A549 (cell line): ENCODE measurements around the gene DARS2. TPM values are rescaled to one million over a fixed set of nuclear protein-coding genes. Genes with fewer than 3 reads are reported as not detected.

Experiments used
- ATAC-seq, 2 experiments: fragments of 200-7000 bp in 1 of 2; fragments of >200 bp in 1 of 2; cut with Nextera tagmentation in 1 of 2; cut with Tn5 transposase in 1 of 2; 3 replicates each; pipeline versions ENCODE4 v1.8.0 to v1.9.1; 2018 to 2020; ENCODE audit warnings: mild to moderate bottlenecking in 1 of 2, moderate library complexity in 1 of 2
- CTCF ChIA-PET: fragments of 300-600 bp; sonication (Branson Sonifier 250); formaldehyde crosslinking; extraction: SDS; loops from one replicate; lab custom pipeline; 2021; ENCODE audit warnings: antibody characterized with exemption, inconsistent platforms; lab: Yijun Ruan, JAX
- POLR2A ChIA-PET: fragments of 350-600 bp; formaldehyde crosslinking; extraction: SDS; loops from one replicate; lab custom pipeline; 2021; ENCODE audit warnings: antibody characterized with exemption, inconsistent platforms; lab: Yijun Ruan, JAX
- DNase-seq, 2 experiments: peaks; one replicate each; pipeline versions ENCODE4 v3.0.0 to v3.0.0-alpha.2; 2011 to 2016; ENCODE audit warnings: low read depth in 1 of 2, low spot score in 1 of 2
- FAIRE-seq: peaks from 2 replicates; lab custom pipeline; 2011; peaks lifted over from hg19 to GRCh38; lab: Jason Lieb, UNC
- H3K27ac ChIP-seq, 2 experiments: fragments of >200 bp; sonication (Bioruptor Twin); formaldehyde crosslinking; 3 replicates each; pipeline ENCODE4 v1.5.1; 2016 to 2017
- H3K4me1 ChIP-seq: fragments of >200 bp; sonication (Bioruptor Twin); formaldehyde crosslinking; 3 replicates; pipeline ENCODE4 v1.6.1; 2016
- H3K4me2 ChIP-seq: fragments of >200 bp; sonication (Bioruptor Twin); formaldehyde crosslinking; 3 replicates; pipeline ENCODE4 v1.6.1; 2016
- H3K4me3 ChIP-seq: fragments of >200 bp; sonication (Bioruptor Twin); formaldehyde crosslinking; 3 replicates; pipeline ENCODE4 v1.5.1; 2016
- H3K9me3 ChIP-seq: fragments of >200 bp; sonication (Bioruptor Twin); formaldehyde crosslinking; 3 replicates; pipeline ENCODE4 v1.6.1; 2016
- CBX8 ChIP-seq: fragments of 200-600 bp; sonication (generic); IDR thresholded peaks from 2 replicates; pipeline ENCODE4 v1.6.1; 2016
- CEBPB ChIP-seq, 2 experiments: fragments of >200 bp in 1 of 2; sonication (Bioruptor Twin) in 1 of 2; formaldehyde crosslinking in 1 of 2; IDR thresholded peaks; 2 replicates each; pipeline ENCODE4 v1.6.1; 2012 to 2016
- CHD2 ChIP-seq: fragments of 150-350 bp; IDR thresholded peaks from 2 replicates; pipeline ENCODE4 v1.6.1; 2014; ENCODE audit warnings: low read length; ENCODE audit not compliant: partially characterized antibody
- CHD4 ChIP-seq: fragments of 200-600 bp; sonication (generic); IDR thresholded peaks from 2 replicates; pipeline ENCODE4 v1.6.1; 2016; ENCODE audit warnings: antibody characterized with exemption, mild to moderate bottlenecking, borderline replicate concordance
- EP300 ChIP-seq, 2 experiments: fragments of >200 bp; sonication (Bioruptor Twin); formaldehyde crosslinking; IDR thresholded peaks; 2 replicates in 1 of 2; 3 replicates in 1 of 2; pipeline ENCODE4 v1.6.1; 2016 to 2017
- ESRRA ChIP-seq: fragments of 150-350 bp; IDR thresholded peaks from 2 replicates; pipeline ENCODE4 v1.6.1; 2014; ENCODE audit warnings: mild to moderate bottlenecking, low read length, borderline replicate concordance
- FOXS1 ChIP-seq: fragments of 250-450 bp; sonication (Bioruptor Pico); IDR thresholded peaks from 2 replicates; pipeline ENCODE4 v1.5.0; 2020; ENCODE audit warnings: mild to moderate bottlenecking, moderate library complexity
- GATA3 ChIP-seq: IDR thresholded peaks from 2 replicates; pipeline ENCODE4 v1.6.1; 2012; ENCODE audit warnings: borderline replicate concordance
- HEYL ChIP-seq: fragments of 250-450 bp; sonication (Bioruptor Pico); IDR thresholded peaks from 2 replicates; pipeline ENCODE4 v1.8.0; 2021; ENCODE audit warnings: mild to moderate bottlenecking, moderate library complexity
- KDM1A ChIP-seq: fragments of 200-600 bp; sonication (generic); IDR thresholded peaks from 2 replicates; pipeline ENCODE4 v1.6.1; 2016; ENCODE audit warnings: low read depth, mild to moderate bottlenecking
- KDM5A ChIP-seq: fragments of 200-600 bp; sonication (generic); IDR thresholded peaks from 2 replicates; pipeline ENCODE4 v1.6.1; 2016; ENCODE audit warnings: antibody characterized with exemption, mild to moderate bottlenecking
- NR3C1 ChIP-seq: fragments of >200 bp; sonication (Bioruptor Twin); formaldehyde crosslinking; IDR thresholded peaks from 3 replicates; pipeline ENCODE4 v1.6.1; 2017
- POLR2A ChIP-seq: IDR thresholded peaks from 2 replicates; pipeline ENCODE4 v1.6.1; 2012; ENCODE audit warnings: mild to moderate bottlenecking, low read length
- RARB ChIP-seq: fragments of 250-450 bp; sonication (Bioruptor Pico); IDR thresholded peaks from 2 replicates; pipeline ENCODE4 v1.8.0; 2021; ENCODE audit warnings: mild to moderate bottlenecking, moderate library complexity
- RCOR1 ChIP-seq: fragments of 150-350 bp; IDR thresholded peaks from 2 replicates; pipeline ENCODE4 v1.6.1; 2014; ENCODE audit warnings: antibody characterized with exemption, low read length, low read depth
- REST ChIP-seq: fragments of 200-600 bp; sonication (generic); IDR thresholded peaks from 2 replicates; pipeline ENCODE4 v1.6.1; 2016; ENCODE audit warnings: antibody characterized with exemption, mild to moderate bottlenecking, moderate library complexity
- RFX5 ChIP-seq: fragments of 450-650 bp; IDR thresholded peaks from 2 replicates; pipeline ENCODE4 v1.7.1; 2014; ENCODE audit warnings: antibody characterized with exemption, mild to moderate bottlenecking, moderate library complexity
- RNF2 ChIP-seq: fragments of 200-600 bp; sonication (generic); IDR thresholded peaks from 2 replicates; pipeline ENCODE4 v1.6.1; 2016; ENCODE audit warnings: low read depth, mild to moderate bottlenecking, antibody characterized with exemption, moderate library complexity, borderline replicate concordance
- SMC3 ChIP-seq: fragments of >200 bp; sonication (Bioruptor Twin); formaldehyde crosslinking; IDR thresholded peaks from 3 replicates; pipeline ENCODE4 v1.6.1; 2018; ENCODE audit warnings: inconsistent platforms
- ZC3H11A ChIP-seq: fragments of 450-650 bp; IDR thresholded peaks from 2 replicates; pipeline ENCODE4 v1.6.1; 2014; ENCODE audit warnings: antibody characterized with exemption, mild to moderate bottlenecking
- ZNF302 ChIP-seq: fragments of 250-450 bp; sonication (Bioruptor Pico); IDR thresholded peaks from 2 replicates; pipeline ENCODE4 v1.9.0; 2021; ENCODE audit warnings: inconsistent platforms, mild to moderate bottlenecking, moderate library complexity
- WGBS: methylation state at CpG from one replicate; pipeline ENCODE4 v1.1.6; 2017; ENCODE audit errors: missing lambda C conversion rate; 5-methylcytosine and 5-hydroxymethylcytosine counted together
- polyA plus RNA-seq, 4 experiments: library from polyadenylated mRNA; depleted of rRNA in 3 of 4; stranded (reverse); fragments of >200 nt; fragmentation: RNase III in 1 of 4; extraction: RNeasy Plus Mini Kit Qiagen cat#74134 plus additional on column Dnase treatment in 1 of 4; gene quantifications; 2 replicates in 3 of 4; 3 replicates in 1 of 4; pipeline ENCODE4 v1.2.3, GENCODE V29; 2011 to 2017
- TF ChIP-seq, protein P1 (sequence below): fragments of 250-450 bp; sonication (Bioruptor Pico); IDR thresholded peaks from 2 replicates; pipeline ENCODE4 v1.5.0; 2020; ENCODE audit warnings: low read depth, mild to moderate bottlenecking, moderate library complexity
- TF ChIP-seq, protein P2 (sequence below): IDR thresholded peaks from 2 replicates; pipeline ENCODE4 v1.6.1; 2012
- TF ChIP-seq, protein P3 (sequence below): fragments of 450-650 bp; IDR thresholded peaks from 2 replicates; pipeline ENCODE4 v1.6.1; 2014; ENCODE audit warnings: antibody characterized with exemption

The DARS2 gene
- polyA plus RNA-seq, 2 of the 4 experiments (the other 2 are of a cell fraction): 43.1 to 70.4 TPM

GRCh38 chr1:173889885-173890284, 65.4 kb downstream of the DARS2 start (continued):
- TF ChIP-seq RNF2 (no peak), ZC3H11A (no peak), ESRRA (no peak), CEBPB (IDR thresholded peaks at IDR 0.05) (no peak), FOXS1 (CRISPR knock-in tag) (no peak)
- TF ChIP-seq, protein P1, sequence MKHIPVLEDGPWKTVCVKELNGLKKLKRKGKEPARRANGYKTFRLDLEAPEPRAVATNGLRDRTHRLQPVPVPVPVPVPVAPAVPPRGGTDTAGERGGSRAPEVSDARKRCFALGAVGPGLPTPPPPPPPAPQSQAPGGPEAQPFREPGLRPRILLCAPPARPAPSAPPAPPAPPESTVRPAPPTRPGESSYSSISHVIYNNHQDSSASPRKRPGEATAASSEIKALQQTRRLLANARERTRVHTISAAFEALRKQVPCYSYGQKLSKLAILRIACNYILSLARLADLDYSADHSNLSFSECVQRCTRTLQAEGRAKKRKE (CRISPR knock-in tag): no peak

DNA sequence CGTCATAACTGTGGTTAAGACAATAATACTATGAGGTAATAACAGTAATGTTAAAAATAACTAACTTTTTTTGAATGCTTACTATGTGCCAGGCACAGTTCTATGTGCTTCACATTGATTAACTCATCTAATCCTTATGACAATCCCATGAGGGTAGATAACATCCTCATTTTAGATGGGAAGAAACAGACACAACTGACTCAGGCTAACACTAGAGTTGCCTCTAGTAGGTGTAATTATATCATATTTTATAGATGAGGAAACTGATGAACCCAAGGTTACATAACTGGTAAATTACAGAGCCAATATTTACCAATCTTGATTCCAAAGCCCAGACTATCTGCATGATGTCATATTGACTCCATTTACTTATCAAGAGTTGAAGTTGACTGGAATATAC, 69.1 kb downstream of the DARS2 start:
- TF ChIP-seq NR3C1 (no peak), CHD4 (no peak), ZC3H11A (no peak), KDM5A (no peak), RARB (CRISPR knock-in tag) (no peak), CHD2 (no peak), KDM1A (no peak), EP300 (IDR thresholded peaks at IDR 0.05) (no peak), RNF2 (no peak), RCOR1 (no peak), SMC3 (no peak), POLR2A (no peak), CBX8 (no peak), RFX5 (no peak), GATA3 (no peak), ZNF302 (CRISPR knock-in tag) (no peak), REST (no peak), HEYL (CRISPR knock-in tag) (no peak)
- TF ChIP-seq, protein P2, sequence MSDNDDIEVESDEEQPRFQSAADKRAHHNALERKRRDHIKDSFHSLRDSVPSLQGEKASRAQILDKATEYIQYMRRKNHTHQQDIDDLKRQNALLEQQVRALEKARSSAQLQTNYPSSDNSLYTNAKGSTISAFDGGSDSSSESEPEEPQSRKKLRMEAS: no peak
- TF ChIP-seq, protein P3, sequence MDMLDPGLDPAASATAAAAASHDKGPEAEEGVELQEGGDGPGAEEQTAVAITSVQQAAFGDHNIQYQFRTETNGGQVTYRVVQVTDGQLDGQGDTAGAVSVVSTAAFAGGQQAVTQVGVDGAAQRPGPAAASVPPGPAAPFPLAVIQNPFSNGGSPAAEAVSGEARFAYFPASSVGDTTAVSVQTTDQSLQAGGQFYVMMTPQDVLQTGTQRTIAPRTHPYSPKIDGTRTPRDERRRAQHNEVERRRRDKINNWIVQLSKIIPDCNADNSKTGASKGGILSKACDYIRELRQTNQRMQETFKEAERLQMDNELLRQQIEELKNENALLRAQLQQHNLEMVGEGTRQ: no peak
- TF ChIP-seq, all 56 proteins: peak for 0

More for the DNA sequence above, 69.1 kb downstream of the DARS2 start:
- Histone ChIP-seq H3K27ac (no peak overlapping the region), H3K4me1 (no peaks in the 10 kb centered on the region), H3K4me2 (no peak overlapping the region), H3K9me3 (no peaks in the 10 kb centered on the region), H3K4me3 (no peak overlapping the region)
- no peak for ATAC-seq
- CTCF ChIA-PET: no interaction called here
- FAIRE-seq: no peak
- POLR2A ChIA-PET: no interaction called here
- DNase-seq: no peak
- 70% methylated on average over 1 of the region's 1 CpG for WGBS
